T1000 (cell line): ENCODE data around the gene SCFD1.

ENCODE experiments used
- DNase-seq: peaks from one replicate; lab custom pipeline; 2025; ENCODE audit warnings: mixed read lengths; lab: John Stamatoyannopoulos, UW

The SCFD1 gene

GRCh38 chr14:30754778-30755177, 132.7 kb downstream of the SCFD1 start:
- DNase-seq: no peak

- no peak for DNase-seq
Measured at GRCh38 chr14:30756594-30756993, 134.5 kb downstream of the SCFD1 start.

- no peak for DNase-seq
Measured at GRCh38 chr14:30757082-30757481, 135.0 kb downstream of the SCFD1 start.

GRCh38 chr14:30759172-30760125, 137.3 kb downstream of the SCFD1 start:
- DNase-seq: no peak

- DNase-seq: no peak
Measured at GRCh38 chr14:30763891-30764290, 141.8 kb downstream of the SCFD1 start.

GRCh38 chr14:30767624-30768023, 145.5 kb downstream of the SCFD1 start:
- no peak for DNase-seq

- no peak for DNase-seq
Measured at GRCh38 chr14:30768791-30769190, 146.7 kb downstream of the SCFD1 start.

- DNase-seq: no peak
Measured at GRCh38 chr14:30770376-30770775, 148.3 kb downstream of the SCFD1 start.

GRCh38 chr14:30771595-30771994, 149.5 kb downstream of the SCFD1 start:
- no peak for DNase-seq

- no peak for DNase-seq
Measured at GRCh38 chr14:30779210-30779609, 157.1 kb downstream of the SCFD1 start.
